GM12874 (cell line): Measurements from ENCODE around the gene ITGAV.

Experiments
- CTCF ChIP-seq: IDR thresholded peaks from 2 replicates; pipeline ENCODE4 v1.5.1; 2011; ENCODE audit warnings: low read depth, mild to moderate bottlenecking, control low read depth, low read length, moderate library complexity; ENCODE audit not compliant: insufficient read depth

ITGAV gene

GRCh38 chr2:186592137-186592875 lies 2.5 kb downstream of the ITGAV start:
- no peak for TF ChIP-seq CTCF

GRCh38 chr2:186593523-186593922 lies 3.7 kb downstream of the ITGAV start:
- TF ChIP-seq CTCF = no peak

- TF ChIP-seq CTCF = no peak
Observed at GRCh38 chr2:186594001-186594722, 4.3 kb downstream of the ITGAV start.

- no peak for TF ChIP-seq CTCF
Observed at GRCh38 chr2:186595219-186595618, 5.4 kb downstream of the ITGAV start.

- no peak for TF ChIP-seq CTCF
Observed at GRCh38 chr2:186599186-186599778, 9.4 kb downstream of the ITGAV start.

GRCh38 chr2:186603286-186603685 lies 13.4 kb downstream of the ITGAV start:
- no peak for TF ChIP-seq CTCF

GRCh38 chr2:186605041-186605440 lies 15.2 kb downstream of the ITGAV start:
- TF ChIP-seq CTCF = no peak
